ENCODE data around the gene DIP2B.

DIP2B gene

GRCh38 chr12:50617657-50618056 lies 112.9 kb downstream of the DIP2B start:
- no peak for DNase-seq

- DNase-seq = no peak
These were observed 114.3 kb downstream of the DIP2B start for GRCh38 chr12:50618864-50619609.

- DNase-seq = no peak
These were observed 114.8 kb downstream of the DIP2B start for GRCh38 chr12:50619610-50619958.

GRCh38 chr12:50620109-50620977 lies 115.6 kb downstream of the DIP2B start:
- DNase-seq = no peak

DNA sequence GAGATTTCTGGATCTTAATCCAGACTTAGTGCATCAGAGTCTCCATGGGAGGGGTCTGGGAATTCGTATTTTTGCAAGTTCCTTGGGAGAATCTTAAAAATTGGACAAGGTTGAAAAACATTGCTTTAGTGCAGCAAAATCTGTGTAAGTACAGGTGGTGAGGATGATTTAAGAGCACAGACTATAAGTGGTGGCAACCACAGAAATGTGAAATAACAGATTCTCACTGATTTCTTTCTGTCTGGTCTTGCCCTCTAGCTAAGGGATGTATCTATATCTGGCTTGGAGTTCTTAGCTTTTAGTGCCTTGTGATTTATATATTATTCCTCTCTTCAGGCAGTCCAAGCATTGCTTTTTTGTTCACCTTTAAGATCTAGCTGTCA lies 116.2 kb downstream of the DIP2B start:
- no peak for DNase-seq

DNA sequence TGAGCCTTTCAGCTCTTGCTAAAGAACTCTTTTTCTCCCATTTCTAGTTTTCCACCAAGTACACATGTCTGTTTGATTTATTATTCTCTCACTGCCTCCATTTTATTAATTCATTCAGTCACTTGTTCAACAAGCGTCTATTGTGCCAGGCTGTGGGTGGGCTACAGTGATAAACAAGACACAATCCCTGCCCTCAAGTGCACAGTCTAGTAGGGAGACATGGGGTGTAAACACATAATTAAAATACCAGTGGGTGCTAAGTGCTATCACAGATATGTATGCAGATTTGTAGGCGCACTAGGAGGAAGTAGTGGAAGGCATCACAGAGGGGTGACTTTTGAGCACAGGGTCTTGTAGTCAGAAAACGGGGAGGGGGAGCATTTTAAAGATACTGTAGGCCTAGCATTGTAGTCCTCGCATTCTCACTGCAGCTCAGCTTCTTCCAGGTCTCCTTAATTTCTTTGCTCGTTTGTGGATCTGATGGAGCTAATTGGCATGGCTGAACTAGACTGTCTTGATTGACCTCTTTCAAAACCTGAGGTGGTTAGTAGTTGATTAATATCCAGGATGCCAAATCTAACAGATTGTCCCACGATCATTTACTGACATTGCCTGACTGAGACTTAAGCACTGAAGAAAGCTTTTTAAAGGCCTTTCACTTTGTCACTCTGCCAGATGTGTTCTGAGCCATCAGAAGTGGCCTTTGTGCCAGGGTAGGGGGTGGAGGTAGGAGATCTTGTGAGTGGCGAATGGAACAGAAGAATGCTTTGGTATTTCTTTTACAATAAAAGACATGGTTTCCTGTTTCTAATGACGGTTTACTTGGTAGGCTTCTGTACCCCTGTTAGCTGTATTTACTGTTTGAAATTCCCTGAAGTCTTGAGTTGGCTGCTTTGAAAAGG lies 116.9 kb downstream of the DIP2B start:
- no peak for DNase-seq

DNA sequence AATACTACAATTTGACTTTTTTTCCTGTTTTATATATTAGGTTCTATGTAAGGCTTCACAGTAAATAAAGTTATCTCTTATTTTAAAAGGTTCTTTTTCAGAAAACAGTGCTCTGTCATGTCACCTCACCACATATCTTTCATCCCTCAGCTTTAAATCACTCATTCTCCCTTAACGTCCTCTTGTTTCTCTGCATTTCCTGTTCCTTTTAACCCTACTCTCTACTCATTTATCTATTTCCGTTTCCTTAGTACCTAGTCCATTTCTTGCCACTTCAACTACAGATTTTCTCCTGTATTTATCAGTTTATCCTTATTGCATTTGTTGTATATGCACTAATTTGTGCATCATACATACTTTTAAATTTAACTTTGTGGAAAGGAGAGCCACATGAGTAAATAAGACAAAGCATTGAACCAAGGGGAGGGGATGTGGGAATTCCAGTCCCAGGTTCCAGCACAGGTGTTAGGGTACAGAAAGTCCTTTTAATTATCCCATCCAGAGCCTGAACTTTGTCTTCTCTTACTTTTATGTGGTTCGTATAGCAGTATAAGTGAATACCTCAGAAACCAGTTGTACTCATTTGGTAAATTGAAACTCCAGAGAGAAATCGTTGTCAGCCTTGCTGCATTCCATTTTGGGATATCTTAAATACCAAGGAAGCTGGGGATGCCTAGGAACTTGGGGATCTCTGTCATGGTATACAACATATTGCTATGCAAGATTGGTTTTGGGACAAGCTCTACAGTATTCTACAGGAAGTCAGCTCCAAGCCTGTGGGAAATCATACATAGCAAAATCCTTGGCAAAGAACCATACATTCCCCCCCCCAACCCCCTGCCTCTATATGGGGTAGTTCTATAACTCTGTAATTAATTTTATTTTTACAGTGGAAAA lies 120.5 kb downstream of the DIP2B start:
- DNase-seq = no peak

DNA sequence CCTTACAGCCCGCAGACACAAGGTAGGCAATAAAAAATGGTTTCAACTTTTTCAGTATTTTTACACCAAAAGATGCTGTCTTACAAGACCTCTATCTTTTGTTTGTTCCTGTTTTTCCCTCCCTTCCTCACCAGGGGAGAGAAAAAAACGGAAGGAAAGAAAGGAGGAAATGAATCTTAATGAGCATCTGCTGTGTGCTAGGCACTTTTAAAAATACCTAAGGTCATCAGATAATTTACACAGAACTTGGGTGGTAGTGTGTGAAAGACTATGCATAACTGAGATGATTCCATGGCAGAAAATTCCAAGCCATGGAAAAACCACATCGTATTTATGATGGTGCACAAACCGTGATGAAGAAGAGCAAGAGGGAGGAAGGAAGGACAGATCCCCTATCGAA lies 121.2 kb downstream of the DIP2B start:
- DNase-seq = no peak

DNA sequence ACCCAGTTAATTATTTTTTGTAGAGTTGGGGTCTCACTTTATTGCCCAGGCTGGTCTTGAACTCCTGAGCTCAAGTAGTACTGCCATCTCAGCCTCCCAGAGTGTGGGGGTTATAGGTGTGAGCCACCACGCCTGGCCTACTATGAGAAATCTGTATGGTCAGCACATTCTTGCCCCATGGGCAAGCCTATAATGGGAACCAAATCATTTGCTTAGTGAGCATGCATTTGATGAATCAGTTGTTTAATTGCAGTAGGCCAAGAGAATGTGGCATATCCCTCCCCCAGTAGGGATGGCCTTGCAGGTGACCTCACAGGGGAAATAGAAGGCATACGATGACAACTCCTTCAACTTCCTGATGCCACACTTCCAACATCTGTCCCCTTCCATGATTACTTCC lies 122.7 kb downstream of the DIP2B start:
- no peak for DNase-seq

- DNase-seq = no peak
These were observed 123.6 kb downstream of the DIP2B start for GRCh38 chr12:50628394-50628793.

GRCh38 chr12:50633955-50634354 lies 129.2 kb downstream of the DIP2B start:
- DNase-seq = no peak

DNA sequence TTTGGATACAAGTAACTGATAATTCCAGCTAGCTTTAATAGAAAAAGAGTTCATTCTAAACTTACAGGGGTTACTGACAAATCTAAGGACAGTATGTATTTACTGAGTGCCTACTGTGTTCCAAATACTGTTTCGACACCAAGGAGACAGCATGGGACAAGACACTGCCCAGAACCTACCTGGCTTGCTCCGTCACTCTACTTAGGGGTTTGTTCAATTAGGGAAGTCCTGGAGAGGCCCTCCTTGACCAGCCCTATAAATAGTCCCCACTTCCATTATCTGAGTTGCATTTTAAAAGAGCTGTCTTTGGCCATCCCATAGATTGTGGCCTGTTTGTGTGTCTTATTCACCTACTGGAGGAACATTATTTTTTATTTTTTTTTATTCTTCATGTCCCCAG lies 129.6 kb downstream of the DIP2B start:
- no peak for DNase-seq

- DNase-seq = no peak
These were observed 130.6 kb downstream of the DIP2B start for GRCh38 chr12:50635364-50635763.

GRCh38 chr12:50635857-50636256 lies 131.1 kb downstream of the DIP2B start:
- DNase-seq = no peak

DNA sequence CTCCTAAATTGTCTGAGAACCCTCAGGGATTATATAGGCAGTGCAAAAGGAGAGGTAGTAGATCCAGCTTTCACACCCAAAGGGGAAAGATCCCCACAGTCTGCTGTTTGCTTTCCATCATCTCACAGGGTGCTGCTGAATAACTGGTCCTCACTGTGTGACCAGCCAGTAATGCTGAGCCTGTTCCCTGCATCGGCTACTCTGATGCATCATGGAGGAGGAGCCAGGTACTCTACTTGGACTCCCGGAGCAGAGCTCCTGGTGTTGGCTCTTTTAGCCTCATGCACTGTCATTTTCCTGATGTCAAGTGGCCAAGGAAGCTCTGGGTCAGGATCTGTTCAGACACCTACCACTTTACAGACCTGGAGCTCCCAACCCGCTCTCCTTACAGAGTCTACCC lies 131.7 kb downstream of the DIP2B start:
- no peak for DNase-seq

DNA sequence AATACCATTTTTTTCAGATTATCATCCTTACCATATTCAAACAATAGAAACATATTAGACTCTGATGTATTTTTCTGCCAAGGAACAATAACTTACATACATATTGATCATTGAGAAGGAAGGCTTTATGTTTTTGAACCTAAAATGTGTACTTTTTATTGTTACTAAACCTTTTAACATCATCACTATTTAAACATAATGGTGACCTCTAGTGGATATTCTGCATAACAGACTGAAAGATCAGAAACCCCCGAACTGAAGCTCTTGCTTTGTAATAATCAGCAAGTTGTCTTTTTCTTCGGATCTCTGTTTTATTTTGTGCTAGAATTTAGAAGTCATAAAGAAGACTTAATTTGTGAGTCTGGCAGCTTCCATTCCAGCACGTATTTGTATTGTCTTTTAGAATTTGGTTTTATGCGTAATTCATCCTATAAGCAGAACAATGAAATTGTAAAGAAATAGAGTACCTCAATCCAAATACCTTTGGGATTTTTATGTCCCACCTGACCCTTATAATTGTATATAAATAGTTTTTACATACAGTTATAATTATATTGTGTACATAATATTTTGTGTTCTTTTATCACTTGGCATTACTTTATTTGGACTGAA lies 133.2 kb downstream of the DIP2B start:
- DNase-seq = no peak

GRCh38 chr12:50638482-50638880 lies 133.7 kb downstream of the DIP2B start:
- no peak for DNase-seq

- no peak for DNase-seq
These were observed 134.9 kb downstream of the DIP2B start for GRCh38 chr12:50639721-50640120.

DNA sequence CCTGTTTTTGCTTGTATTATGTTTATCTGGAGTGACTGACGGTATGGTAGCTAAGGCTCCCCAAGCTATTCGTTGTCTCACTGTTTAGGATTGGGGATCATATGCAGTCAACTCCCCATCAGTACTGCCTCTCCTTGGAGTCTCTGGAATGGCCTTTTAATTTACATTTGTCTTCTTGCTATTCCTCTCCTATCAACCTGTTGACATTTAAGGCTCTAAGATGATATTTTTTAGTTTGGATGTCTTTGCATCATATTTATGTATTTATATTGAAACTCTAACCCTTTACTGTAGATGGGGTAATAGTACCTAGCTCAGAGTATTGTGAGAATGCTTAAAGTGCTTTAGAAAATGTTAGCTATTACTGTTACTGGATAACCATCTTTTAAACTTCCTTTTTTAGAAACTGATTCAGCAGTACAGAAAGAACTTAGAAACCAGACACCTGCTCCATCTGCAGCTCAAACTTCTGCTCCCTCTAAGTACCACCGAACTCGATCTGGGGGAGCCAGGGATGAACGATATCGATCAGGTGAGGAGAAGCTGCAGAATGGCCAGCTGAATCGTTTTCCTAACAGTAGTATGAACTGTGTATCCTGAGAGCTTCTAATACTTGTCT lies 135.6 kb downstream of the DIP2B start:
- no peak for DNase-seq

DNA sequence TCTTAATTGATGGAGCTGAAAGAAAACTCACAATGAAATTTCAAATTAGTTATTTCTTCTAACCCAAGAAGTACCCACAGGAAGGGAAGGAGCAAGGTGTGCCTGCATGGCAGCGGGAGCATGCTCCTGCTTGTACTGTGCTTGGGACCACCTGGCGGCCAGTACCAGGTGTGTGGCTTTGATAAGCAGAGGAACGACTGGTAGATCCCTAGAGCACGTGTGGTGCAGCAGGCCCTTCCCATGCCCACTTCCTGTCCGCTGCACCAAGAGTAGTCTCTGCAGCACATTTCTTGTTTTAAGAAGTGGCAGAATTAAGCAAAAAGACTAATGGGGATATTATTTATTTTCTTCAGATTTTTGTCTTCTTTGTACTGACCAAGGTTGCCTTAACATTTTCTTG lies 136.8 kb downstream of the DIP2B start:
- DNase-seq = no peak

DNA sequence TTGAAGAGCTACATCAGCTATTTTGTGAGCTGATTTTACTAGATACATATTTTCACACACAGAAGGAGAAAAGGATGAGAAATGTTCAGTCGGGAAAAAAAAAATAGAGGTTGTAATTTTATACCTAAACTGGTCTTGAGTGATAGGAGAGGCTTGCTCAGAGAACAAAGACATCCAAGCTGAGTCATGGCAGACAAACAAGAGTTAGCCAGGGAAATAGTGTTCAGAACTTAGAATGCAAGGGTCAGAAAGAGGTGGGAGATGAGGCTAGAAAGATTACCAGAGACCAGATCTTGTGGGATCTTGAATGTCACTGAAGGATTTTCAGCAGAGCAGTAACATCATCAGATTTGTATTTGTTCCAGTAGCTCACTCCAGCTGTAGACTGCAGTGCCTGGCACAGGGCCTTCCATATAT lies 137.3 kb downstream of the DIP2B start:
- DNase-seq = no peak

Data from NK-92 treated with Interleukin-12 subunit alpha and Interleukin-12 subunit beta, amount 100 ng/mL, for 24 hours (cell line).